T-helper 1 cell treated with Interleukin-12 subunit alpha and Interleukin-12 subunit beta and Interleukin-4 antibody, amounts not matched to agents 30 ng/mL and 1 ng/mL, for 36 hours (primary cell): ENCODE data around the gene SUFU. TPM values are rescaled to one million over a fixed set of nuclear protein-coding genes. Genes with fewer than 3 reads are reported as not detected.

Experiments used
- total RNA-seq: library from RNA; stranded (reverse); gene quantifications from 2 replicates; pipeline ENCODE4 v1.2.3, GENCODE V29; 2022

SUFU gene
- total RNA-seq, 1 donor from 2014 or later, result 12.9 TPM

Other genes starting within 250 kb of the SUFU start
- gene NFKB2, start 108.3 kb upstream of the SUFU start, total RNA-seq, result 313 and 319 TPM in 2 replicates
- gene PSD, start 85.2 kb upstream of the SUFU start, total RNA-seq, result 2.4 and 3.7 TPM in 2 replicates
- gene FBXL15, start 83.1 kb upstream of the SUFU start, total RNA-seq, result 14.6 and 15.1 TPM in 2 replicates
- 61.7 and 65.3 TPM in 2 replicates for gene CUEDC2, start 71.4 kb upstream of the SUFU start, total RNA-seq
- 0.20 TPM in 1 of 2 replicates, not detected in the other for gene C10orf95, start 52.4 kb upstream of the SUFU start, total RNA-seq
- 72.4 and 74.9 TPM in 2 replicates for gene ACTR1A, start 1.3 kb upstream of the SUFU start, total RNA-seq
- gene TRIM8, start 140.5 kb downstream of the SUFU start, total RNA-seq, result 55.1 and 57.5 TPM in 2 replicates
- 4.0 and 4.2 TPM in 2 replicates for gene ARL3, start 210.4 kb downstream of the SUFU start, total RNA-seq
- gene SFXN2, start 210.7 kb downstream of the SUFU start, total RNA-seq, result 20.9 and 25.6 TPM in 2 replicates
- 35.2 and 35.9 TPM in 2 replicates for gene WBP1L, start 240.0 kb downstream of the SUFU start, total RNA-seq